GM23338 (cell line): Measurements from ENCODE around the gene C6orf89. TPM values are rescaled to one million over a fixed set of nuclear protein-coding genes. Genes with fewer than 3 reads are reported as not detected.

Experiments
- ATAC-seq: fragments of 200-7000 bp; cut with Tn5 transposase; 3 replicates; pipeline ENCODE4 v1.9.1; 2020
- DNase-seq: peaks from one replicate; pipeline ENCODE4 v3.0.0-alpha.2; 2015; ENCODE audit warnings: low spot score
- H2AFZ ChIP-seq: fragments of 200-600 bp; sonication (generic); 2 replicates; pipeline ENCODE4 v1.8.0; 2016; ENCODE audit warnings: antibody characterized with exemption, mild to moderate bottlenecking, moderate library complexity
- H3F3A ChIP-seq: fragments of 200-600 bp; sonication (generic); replicated peaks from 2 replicates; pipeline ENCODE4 v1.8.0; 2017; ENCODE audit warnings: antibody characterized with exemption, mixed run types, low read depth
- H3K27ac ChIP-seq: fragments of 200-600 bp; sonication (generic); 2 replicates; pipeline ENCODE4 v1.6.1; 2016; ENCODE audit warnings: low read depth
- H3K27me3 ChIP-seq: fragments of 200-600 bp; sonication (generic); 2 replicates; pipeline ENCODE4 v1.8.0; 2016; ENCODE audit warnings: mild to moderate bottlenecking, mixed run types, moderate library complexity; ENCODE audit not compliant: insufficient read depth
- H3K36me3 ChIP-seq: fragments of 200-600 bp; sonication (generic); 2 replicates; pipeline ENCODE4 v1.8.0; 2016; ENCODE audit warnings: mild to moderate bottlenecking; ENCODE audit not compliant: insufficient read depth
- H3K4me1 ChIP-seq: fragments of 200-600 bp; sonication (generic); 2 replicates; pipeline ENCODE4 v1.8.0; 2016; ENCODE audit warnings: mild to moderate bottlenecking, moderate library complexity; ENCODE audit not compliant: insufficient read depth
- H3K4me2 ChIP-seq: fragments of 200-600 bp; sonication (generic); 2 replicates; pipeline ENCODE4 v1.7.1; 2017; ENCODE audit warnings: mixed run types
- H3K4me3 ChIP-seq: fragments of 200-600 bp; sonication (generic); 2 replicates; pipeline ENCODE4 v1.6.1; 2016; ENCODE audit warnings: mixed run types
- H3K79me2 ChIP-seq: fragments of 200-600 bp; sonication (generic); replicated peaks from 2 replicates; pipeline ENCODE4 v1.8.0; 2017; ENCODE audit warnings: mild to moderate bottlenecking; ENCODE audit not compliant: insufficient read depth
- H3K9me2 ChIP-seq: fragments of 200-600 bp; sonication (generic); 2 replicates; pipeline ENCODE4 v1.8.0; 2017; ENCODE audit not compliant: insufficient read depth
- H4K20me1 ChIP-seq: fragments of 200-600 bp; sonication (generic); replicated peaks from 2 replicates; pipeline ENCODE4 v1.8.0; 2017; ENCODE audit warnings: mild to moderate bottlenecking; ENCODE audit not compliant: insufficient read depth
- H3K27ac Mint-ChIP-seq: 2 replicates; pipeline ENCODE4 v1.8.0; 2020; ENCODE audit warnings: inconsistent platforms, mild to moderate bottlenecking, moderate library complexity, mixed read lengths
- H3K27me3 Mint-ChIP-seq: 3 replicates; pipeline ENCODE4 v1.8.0; 2022; ENCODE audit warnings: low read depth, mild to moderate bottlenecking, moderate library complexity, mixed read lengths, inconsistent platforms; ENCODE audit not compliant: insufficient read depth, poor library complexity
- H3K36me3 Mint-ChIP-seq: 3 replicates; pipeline ENCODE4 v1.8.0; 2021; ENCODE audit warnings: low read depth, mild to moderate bottlenecking, inconsistent platforms, moderate library complexity, mixed read lengths
- H3K4me1 Mint-ChIP-seq: 3 replicates; pipeline ENCODE4 v1.8.0; 2020; ENCODE audit warnings: mild to moderate bottlenecking, inconsistent platforms, mixed read lengths
- H3K4me3 Mint-ChIP-seq: 3 replicates; pipeline ENCODE4 v1.8.0; 2021; ENCODE audit warnings: moderate library complexity, mild to moderate bottlenecking, inconsistent platforms, mixed read lengths
- H3K9me3 Mint-ChIP-seq: 3 replicates; pipeline ENCODE4 v1.8.0; 2020; ENCODE audit warnings: moderate library complexity, mild to moderate bottlenecking, inconsistent platforms, mixed read lengths
- CREB1 ChIP-seq: fragments of 250-450 bp; sonication (Bioruptor Pico); IDR thresholded peaks from 2 replicates; pipeline ENCODE4 v1.5.0; 2020; ENCODE audit warnings: low read depth, mild to moderate bottlenecking, moderate library complexity
- EZH2 ChIP-seq: fragments of 200-600 bp; sonication (generic); IDR thresholded peaks from one replicate; pipeline ENCODE4 v1.8.0; 2017; ENCODE audit warnings: antibody characterized with exemption, mild to moderate bottlenecking, low read depth; ENCODE audit not compliant: unreplicated experiment
- polyA plus RNA-seq: library from polyadenylated mRNA; unstranded; fragments of >200 nt; fragmentation: Nextera tagmentation; extraction: Ambion mirVana; gene quantifications from 2 replicates; pipeline ENCODE4 v1.2.1, GENCODE V29; 2016
- total RNA-seq: library from RNA; depleted of rRNA; stranded (reverse); fragments of >200 nt; shearing (Covaris generic); gene quantifications from 2 replicates; pipeline ENCODE4 v1.2.3, GENCODE V29; 2014
- TF ChIP-seq, protein P1 (sequence below): fragments of 250-450 bp; sonication (Bioruptor Pico); IDR thresholded peaks from 2 replicates; pipeline ENCODE4 v1.5.0; 2020; ENCODE audit warnings: mild to moderate bottlenecking, moderate library complexity
- TF ChIP-seq, protein P2 (sequence below): IDR thresholded peaks from one replicate; pipeline ENCODE4 v1.6.1; 2018; ENCODE audit warnings: antibody characterized with exemption; ENCODE audit not compliant: unreplicated experiment

Gene C6orf89
- total and polyA plus RNA-seq, 2 experiments from 2014 or later, result 3.7 to 7.9 TPM

DNA sequence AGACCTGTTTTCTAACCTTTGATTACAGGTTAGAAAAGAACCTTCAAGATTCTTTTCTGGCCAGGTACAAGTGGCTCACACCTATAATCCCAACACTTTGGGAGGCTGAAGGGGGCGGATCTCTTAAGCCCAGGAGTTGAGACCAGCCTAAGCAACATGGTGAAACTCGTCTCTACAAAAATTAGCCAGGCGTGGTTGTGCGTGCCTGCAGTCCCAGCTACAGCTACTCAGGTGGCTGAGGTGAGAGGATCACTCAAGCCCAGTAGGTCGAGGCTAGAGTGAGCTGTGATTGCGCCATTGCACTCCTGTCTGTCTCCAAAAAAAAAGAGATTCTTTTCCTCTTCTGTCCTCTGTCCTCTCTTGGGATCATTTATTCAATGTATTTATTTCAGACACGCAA lies 25.6 kb upstream of the C6orf89 start (continued):
- TF ChIP-seq, protein P1, sequence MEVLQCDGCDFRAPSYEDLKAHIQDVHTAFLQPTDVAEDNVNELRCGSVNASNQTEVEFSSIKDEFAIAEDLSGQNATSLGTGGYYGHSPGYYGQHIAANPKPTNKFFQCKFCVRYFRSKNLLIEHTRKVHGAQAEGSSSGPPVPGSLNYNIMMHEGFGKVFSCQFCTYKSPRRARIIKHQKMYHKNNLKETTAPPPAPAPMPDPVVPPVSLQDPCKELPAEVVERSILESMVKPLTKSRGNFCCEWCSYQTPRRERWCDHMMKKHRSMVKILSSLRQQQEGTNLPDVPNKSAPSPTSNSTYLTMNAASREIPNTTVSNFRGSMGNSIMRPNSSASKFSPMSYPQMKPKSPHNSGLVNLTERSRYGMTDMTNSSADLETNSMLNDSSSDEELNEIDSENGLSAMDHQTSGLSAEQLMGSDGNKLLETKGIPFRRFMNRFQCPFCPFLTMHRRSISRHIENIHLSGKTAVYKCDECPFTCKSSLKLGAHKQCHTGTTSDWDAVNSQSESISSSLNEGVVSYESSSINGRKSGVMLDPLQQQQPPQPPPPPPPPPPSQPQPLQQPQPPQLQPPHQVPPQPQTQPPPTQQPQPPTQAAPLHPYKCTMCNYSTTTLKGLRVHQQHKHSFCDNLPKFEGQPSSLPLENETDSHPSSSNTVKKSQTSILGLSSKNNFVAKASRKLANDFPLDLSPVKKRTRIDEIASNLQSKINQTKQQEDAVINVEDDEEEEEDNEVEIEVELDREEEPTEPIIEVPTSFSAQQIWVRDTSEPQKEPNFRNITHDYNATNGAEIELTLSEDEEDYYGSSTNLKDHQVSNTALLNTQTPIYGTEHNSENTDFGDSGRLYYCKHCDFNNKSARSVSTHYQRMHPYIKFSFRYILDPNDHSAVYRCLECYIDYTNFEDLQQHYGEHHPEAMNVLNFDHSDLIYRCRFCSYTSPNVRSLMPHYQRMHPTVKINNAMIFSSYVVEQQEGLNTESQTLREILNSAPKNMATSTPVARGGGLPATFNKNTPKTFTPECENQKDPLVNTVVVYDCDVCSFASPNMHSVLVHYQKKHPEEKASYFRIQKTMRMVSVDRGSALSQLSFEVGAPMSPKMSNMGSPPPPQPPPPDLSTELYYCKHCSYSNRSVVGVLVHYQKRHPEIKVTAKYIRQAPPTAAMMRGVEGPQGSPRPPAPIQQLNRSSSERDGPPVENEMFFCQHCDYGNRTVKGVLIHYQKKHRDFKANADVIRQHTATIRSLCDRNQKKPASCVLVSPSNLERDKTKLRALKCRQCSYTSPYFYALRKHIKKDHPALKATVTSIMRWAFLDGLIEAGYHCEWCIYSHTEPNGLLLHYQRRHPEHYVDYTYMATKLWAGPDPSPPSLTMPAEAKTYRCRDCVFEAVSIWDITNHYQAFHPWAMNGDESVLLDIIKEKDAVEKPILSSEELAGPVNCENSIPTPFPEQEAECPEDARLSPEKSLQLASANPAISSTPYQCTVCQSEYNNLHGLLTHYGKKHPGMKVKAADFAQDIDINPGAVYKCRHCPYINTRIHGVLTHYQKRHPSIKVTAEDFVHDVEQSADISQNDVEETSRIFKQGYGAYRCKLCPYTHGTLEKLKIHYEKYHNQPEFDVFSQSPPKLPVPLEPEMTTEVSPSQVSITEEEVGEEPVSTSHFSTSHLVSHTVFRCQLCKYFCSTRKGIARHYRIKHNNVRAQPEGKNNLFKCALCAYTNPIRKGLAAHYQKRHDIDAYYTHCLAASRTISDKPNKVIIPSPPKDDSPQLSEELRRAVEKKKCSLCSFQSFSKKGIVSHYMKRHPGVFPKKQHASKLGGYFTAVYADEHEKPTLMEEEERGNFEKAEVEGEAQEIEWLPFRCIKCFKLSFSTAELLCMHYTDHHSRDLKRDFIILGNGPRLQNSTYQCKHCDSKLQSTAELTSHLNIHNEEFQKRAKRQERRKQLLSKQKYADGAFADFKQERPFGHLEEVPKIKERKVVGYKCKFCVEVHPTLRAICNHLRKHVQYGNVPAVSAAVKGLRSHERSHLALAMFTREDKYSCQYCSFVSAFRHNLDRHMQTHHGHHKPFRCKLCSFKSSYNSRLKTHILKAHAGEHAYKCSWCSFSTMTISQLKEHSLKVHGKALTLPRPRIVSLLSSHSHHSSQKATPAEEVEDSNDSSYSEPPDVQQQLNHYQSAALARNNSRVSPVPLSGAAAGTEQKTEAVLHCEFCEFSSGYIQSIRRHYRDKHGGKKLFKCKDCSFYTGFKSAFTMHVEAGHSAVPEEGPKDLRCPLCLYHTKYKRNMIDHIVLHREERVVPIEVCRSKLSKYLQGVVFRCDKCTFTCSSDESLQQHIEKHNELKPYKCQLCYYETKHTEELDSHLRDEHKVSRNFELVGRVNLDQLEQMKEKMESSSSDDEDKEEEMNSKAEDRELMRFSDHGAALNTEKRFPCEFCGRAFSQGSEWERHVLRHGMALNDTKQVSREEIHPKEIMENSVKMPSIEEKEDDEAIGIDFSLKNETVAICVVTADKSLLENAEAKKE (CRISPR knock-in tag), result no peak
- no peak for TF ChIP-seq EZH2
- TF ChIP-seq, protein P2, sequence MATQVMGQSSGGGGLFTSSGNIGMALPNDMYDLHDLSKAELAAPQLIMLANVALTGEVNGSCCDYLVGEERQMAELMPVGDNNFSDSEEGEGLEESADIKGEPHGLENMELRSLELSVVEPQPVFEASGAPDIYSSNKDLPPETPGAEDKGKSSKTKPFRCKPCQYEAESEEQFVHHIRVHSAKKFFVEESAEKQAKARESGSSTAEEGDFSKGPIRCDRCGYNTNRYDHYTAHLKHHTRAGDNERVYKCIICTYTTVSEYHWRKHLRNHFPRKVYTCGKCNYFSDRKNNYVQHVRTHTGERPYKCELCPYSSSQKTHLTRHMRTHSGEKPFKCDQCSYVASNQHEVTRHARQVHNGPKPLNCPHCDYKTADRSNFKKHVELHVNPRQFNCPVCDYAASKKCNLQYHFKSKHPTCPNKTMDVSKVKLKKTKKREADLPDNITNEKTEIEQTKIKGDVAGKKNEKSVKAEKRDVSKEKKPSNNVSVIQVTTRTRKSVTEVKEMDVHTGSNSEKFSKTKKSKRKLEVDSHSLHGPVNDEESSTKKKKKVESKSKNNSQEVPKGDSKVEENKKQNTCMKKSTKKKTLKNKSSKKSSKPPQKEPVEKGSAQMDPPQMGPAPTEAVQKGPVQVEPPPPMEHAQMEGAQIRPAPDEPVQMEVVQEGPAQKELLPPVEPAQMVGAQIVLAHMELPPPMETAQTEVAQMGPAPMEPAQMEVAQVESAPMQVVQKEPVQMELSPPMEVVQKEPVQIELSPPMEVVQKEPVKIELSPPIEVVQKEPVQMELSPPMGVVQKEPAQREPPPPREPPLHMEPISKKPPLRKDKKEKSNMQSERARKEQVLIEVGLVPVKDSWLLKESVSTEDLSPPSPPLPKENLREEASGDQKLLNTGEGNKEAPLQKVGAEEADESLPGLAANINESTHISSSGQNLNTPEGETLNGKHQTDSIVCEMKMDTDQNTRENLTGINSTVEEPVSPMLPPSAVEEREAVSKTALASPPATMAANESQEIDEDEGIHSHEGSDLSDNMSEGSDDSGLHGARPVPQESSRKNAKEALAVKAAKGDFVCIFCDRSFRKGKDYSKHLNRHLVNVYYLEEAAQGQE, result no peak

DNA sequence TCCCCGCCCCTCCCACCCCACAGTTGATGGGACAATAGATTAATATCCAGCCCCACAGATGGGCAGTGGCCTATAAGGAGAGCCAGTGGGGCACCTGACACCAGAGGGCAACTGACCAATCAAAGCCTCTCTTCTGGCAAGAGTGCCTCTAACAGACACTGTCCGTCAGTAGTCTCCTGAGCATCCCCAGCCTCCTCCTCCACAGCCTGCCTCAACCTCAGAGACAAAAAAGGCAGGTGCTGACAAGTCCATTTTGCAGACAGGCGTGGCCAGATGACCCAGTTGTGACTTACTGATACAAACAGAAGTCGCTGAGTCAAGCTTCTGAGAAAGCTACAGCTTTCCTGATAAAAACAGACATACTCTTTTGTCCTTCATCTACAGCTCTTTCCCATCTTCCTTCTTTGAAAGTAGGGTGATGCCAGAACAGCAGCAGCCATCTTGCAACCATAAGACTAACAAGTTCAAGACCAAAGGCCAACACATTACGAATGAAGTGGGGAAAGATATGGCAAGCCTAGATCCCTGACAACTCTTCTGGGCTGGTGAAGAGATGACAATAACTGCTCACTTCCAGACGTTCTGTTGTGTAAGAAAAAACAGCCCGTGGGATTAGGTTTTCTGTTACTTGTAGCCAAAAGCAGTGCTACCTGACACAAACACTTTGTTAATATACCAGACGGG lies 23.4 kb upstream of the C6orf89 start:
- Histone ChIP-seq H3K4me3 (no peak overlapping the region), H3K36me3 (peaks cover 17% of the 10 kb centered on the region), H3K27ac (no peak overlapping the region; the same call in 1 of the 2 replicates), H3F3A (0 out of 2 replicates have a peak, but pooled peaks cover 3% of the 10 kb centered on the region), H3K4me1 (peaks cover 13% of the 10 kb centered on the region), H3K27me3 (no peaks in the 10 kb centered on the region), H4K20me1 (peaks cover 36% of the 10 kb centered on the region), H3K79me2 (peaks cover 92% of the 10 kb centered on the region), H3K9me2 (no peaks in the 10 kb centered on the region), H2AFZ (no peak overlapping the region), H3K4me2 (no peak overlapping the region)
- no peak for ATAC-seq
- Mint-ChIP-seq H3K4me1 (peaks cover 56% of the 10 kb centered on the region), H3K36me3 (peaks cover 65% of the 10 kb centered on the region), H3K9me3 (peaks cover 11% of the 10 kb centered on the region; the same call in 2 of the 3 replicates), H3K27ac (no peak overlapping the region), H3K27me3 (peaks cover 10% of the 10 kb centered on the region), H3K4me3 (no peak overlapping the region)
- DNase-seq, result no peak
- no peak for TF ChIP-seq EZH2
- TF ChIP-seq, protein P1 (CRISPR knock-in tag), result no peak
- no peak for TF ChIP-seq CREB1 (CRISPR knock-in tag)
